ENCODE data around the gene ACER2.

ACER2 gene

GRCh38 chr9:19486803-19487202, 78.0 kb downstream of the ACER2 start:
- ChIA-PET CTCF (interaction anchor here (0.6 to 1.4 kb wide), 5 partner anchors 14 to 246 kb away, joined by 3 to 5 read pairs (median 4); no protein-coding TSS in a partner anchor), POLR2A (no interaction called here)
- no peak for TF ChIP-seq ZNF280D (tag by site-specific recombination; IDR thresholded peaks at IDR 0.05)
- no peak for TF ChIP-seq ZNF639 (tag by site-specific recombination; IDR thresholded peaks at IDR 0.05)
- TF ChIP-seq ZNF529 (tag by site-specific recombination; IDR thresholded peaks at IDR 0.05; ENCODE audit: insufficient replicate concordance) = no peak
- no peak for TF ChIP-seq ZNF488 (tag by site-specific recombination; IDR thresholded peaks at IDR 0.05)
- TF ChIP-seq ZNF175 (tag by site-specific recombination; IDR thresholded peaks at IDR 0.05) = no peak
- no peak for TF ChIP-seq ZNF169 (tag by site-specific recombination; IDR thresholded peaks at IDR 0.05)
- no peak for TF ChIP-seq ZNF596 (tag by site-specific recombination; IDR thresholded peaks at IDR 0.05)
- no peak for TF ChIP-seq ZBTB10 (tag by site-specific recombination; IDR thresholded peaks at IDR 0.05)
- no peak for TF ChIP-seq OSR2 (tag by site-specific recombination; IDR thresholded peaks at IDR 0.05)
- TF ChIP-seq ZBTB8A (tag by site-specific recombination; IDR thresholded peaks at IDR 0.05) = no peak
- no peak for TF ChIP-seq ZNF645 (tag by site-specific recombination; IDR thresholded peaks at IDR 0.05)
- TF ChIP-seq ZNF121 (tag by site-specific recombination; IDR thresholded peaks at IDR 0.05) = no peak
- TF ChIP-seq OVOL3 (tag by site-specific recombination; IDR thresholded peaks at IDR 0.05) = no peak
- no peak for TF ChIP-seq ZNF785 (tag by site-specific recombination; IDR thresholded peaks at IDR 0.05)
- TF ChIP-seq ZFP41 (tag by site-specific recombination; IDR thresholded peaks at IDR 0.05; ENCODE audit: borderline replicate concordance) = no peak
- TF ChIP-seq ZNF704 (tag by site-specific recombination; IDR thresholded peaks at IDR 0.05) = no peak
- Histone ChIP-seq H3K9me3 (ENCODE audit: control insufficient read depth, insufficient read depth, low read depth, low read length) (no peaks in the 10 kb centered on the region), H3K4me3 (ENCODE audit: low read depth, low read length) (no peak overlapping the region), H3K27ac (ENCODE audit: extremely low read depth, low read depth, low read length) (no peak overlapping the region), H3K4me1 (ENCODE audit: control insufficient read depth, insufficient read depth, low read length) (no peaks in the 10 kb centered on the region), H3K36me3 (ENCODE audit: control insufficient read depth in 2 of 2, insufficient read depth in 1 of 2, low read length in 2 of 2) (no peaks in the 10 kb centered on the region)

All from HEK293 (cell line).